ENCODE measurements around the gene RNPC3.

RNPC3 gene, protein sequence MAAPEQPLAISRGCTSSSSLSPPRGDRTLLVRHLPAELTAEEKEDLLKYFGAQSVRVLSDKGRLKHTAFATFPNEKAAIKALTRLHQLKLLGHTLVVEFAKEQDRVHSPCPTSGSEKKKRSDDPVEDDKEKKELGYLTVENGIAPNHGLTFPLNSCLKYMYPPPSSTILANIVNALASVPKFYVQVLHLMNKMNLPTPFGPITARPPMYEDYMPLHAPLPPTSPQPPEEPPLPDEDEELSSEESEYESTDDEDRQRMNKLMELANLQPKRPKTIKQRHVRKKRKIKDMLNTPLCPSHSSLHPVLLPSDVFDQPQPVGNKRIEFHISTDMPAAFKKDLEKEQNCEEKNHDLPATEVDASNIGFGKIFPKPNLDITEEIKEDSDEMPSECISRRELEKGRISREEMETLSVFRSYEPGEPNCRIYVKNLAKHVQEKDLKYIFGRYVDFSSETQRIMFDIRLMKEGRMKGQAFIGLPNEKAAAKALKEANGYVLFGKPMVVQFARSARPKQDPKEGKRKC

DNA sequence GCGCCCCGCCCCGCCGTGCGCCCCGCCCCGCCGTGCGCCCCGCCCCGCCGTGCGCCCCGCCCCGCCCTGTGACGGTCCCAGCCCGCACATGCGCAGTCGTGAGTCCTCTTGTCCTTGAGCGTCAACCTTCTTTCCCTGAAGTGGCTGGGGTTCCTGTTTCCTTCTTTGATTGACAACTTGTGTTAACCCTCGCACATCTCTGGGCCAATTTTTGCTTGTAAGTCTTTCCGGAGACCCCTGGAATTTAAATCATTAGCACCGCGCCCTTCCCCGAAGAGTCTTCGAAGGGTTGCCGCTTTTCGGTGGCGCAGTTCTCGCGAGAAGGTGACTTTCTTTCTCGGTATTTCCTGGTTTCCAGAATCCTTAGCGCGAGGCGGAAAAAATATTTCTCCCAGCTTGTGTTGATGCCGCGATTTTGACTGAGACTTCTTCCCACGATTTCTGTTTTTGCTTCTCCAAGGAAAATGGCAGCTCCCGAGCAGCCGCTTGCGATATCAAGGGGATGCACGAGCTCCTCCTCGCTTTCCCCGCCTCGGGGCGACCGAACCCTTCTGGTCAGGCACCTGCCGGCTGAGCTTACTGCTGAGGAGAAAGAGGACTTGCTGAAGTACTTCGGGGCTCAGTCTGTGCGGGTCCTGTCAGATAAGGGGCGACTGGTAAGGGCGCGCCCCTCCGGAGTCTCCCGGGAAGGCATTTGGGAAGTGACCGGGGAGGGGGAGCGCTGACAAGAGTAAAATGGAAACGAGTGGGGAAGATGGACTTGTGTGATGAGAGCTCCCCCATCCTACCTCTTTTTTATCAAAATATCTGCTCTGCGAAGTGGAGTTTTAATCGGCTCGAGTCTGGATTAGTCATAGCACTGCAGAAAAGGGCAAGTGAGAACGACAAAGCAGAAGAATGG lies at the start of gene RNPC3:
RNPC3 (plus strand) TSS at position 93 of the 901 bp plus-strand sequence; CDS start at position 465, 372 bp downstream.
- DNase-seq (ENCODE audit: low read depth in 2 of 2): peak; percentile 75 to 83

DNA sequence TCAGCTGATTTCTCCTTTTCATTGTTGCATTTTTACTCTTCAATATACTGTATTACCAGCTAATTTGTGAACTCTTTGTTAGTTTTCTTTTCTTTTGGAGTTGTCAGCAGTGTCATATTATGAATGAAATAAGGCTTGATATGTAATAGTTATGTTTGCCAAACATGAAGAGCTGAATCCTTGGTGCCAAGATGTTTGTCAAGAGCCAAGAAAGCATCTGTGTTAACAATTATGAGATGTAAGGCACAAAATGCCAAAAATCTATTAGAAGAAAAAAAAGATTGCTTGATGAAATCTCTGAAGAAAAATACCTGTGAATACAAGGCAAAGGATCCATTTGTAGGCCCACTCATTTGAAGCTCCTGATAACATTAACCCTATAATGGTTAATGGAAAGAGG lies 48.4 kb upstream of the RNPC3 start:
- no peak for DNase-seq (ENCODE audit: low read depth in 2 of 2)

DNA sequence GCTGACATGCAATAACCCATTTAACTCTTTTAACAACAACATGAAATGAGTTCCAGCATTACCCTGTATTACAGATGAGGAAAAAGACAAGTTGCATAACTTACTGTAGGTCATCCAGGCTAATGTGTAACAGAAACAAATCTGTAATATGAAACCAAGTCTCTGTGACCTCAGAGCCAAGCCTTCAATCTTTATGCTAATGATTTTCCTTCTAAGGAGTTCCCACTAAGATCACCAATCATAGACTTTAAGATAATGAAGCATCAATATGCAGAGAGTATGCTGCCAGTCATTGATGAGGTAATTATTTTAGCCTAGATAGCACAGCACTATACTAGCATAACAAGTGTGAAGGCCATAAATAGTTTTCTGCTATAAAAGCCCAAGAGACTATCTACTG lies 35.6 kb upstream of the RNPC3 start:
- DNase-seq (ENCODE audit: low read depth in 2 of 2): no peak

DNA sequence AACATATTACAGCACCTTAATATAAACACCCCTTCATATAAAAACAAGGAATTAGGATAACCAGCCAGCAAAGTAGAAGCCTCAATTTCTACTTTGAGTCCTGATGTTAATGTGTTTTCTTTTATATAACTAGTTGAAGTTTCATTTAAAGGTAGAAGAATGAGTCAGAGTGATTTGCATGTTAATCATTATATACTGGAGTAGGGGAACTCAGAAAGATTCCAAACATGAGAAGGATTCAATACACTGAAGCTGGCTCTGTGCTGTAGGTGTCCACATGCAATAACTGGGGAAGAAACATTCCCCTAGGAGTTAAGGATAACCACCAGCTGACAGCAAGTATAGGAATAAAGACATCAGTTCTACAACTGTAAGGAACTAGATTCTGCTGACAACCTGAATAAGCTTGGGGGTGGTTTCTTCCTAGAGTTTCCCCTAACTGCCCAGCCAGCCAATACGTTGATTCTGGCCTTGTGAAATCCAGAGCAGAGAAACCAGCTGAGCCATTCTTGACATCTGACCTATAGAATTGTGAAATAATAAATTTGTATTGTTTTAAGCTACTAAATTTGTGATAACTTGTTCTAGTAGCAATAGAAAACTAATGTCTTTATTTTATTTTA lies 33.4 kb upstream of the RNPC3 start:
- DNase-seq (ENCODE audit: low read depth in 2 of 2): no peak

DNA sequence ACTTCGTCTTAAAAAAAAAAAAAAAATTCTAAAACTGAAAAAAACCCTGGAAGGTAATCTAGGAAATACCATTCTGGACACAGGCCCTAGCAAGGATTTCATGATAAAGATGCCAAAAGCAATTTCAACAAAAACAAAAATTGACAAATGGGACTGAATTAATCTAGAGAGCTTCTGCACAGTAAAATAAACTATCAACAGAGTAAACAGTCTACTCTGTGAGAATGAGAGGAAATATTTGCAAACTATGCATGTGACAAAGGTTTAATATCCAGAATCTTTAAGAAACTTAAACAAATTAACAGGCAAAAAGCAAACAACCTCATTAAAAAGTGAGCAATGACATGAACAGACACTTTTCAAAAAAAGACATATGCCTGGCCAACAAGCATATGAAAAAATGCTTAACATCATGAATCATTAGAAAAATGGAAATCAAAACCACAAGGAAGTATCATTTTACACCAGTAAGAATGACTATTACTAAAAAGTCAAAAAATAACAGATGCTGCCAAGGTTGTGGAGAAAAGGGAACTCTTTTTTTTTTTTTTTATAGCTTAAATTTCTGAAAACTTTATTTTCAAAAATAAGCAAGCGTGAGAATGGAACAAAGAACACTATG lies 29.4 kb upstream of the RNPC3 start:
- DNase-seq (ENCODE audit: low read depth in 2 of 2): no peak

DNA sequence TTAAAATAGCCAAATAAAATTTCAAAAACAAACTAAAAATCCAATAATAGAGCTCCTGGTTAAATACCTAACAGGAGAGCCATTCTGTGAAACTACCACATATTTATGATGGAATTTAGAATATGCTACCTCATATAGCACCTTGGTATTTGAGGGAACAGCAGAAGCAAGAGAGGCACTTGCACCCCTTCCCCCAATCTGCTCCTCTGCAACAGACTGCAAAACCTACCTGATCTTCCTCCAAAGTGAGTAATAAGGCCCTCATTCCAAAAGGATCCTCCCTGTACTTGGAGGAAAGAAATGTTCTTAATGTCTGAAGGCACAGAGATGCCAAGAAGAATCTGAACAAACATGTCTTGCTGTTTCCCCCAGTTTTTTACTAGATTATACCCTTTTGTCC lies 28.1 kb upstream of the RNPC3 start:
- DNase-seq (ENCODE audit: low read depth in 2 of 2): no peak

DNA sequence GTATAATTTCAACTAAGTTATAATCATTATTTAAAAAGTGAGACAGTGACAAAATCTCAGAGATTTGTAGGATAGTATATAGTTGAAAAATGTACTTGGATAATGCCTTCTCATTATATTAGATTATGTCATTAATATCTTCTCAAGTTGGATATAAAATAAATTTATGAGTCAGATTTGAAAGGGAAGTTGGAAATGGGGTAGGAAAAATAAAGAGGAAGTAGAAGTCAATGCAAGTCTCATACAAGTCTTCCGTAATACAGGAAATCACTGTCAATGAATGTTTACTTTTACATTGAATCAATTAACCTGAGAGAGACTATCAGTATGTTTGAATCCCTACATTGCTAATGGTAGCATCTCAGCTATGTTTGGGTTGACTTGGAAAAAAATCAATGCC lies 16.2 kb upstream of the RNPC3 start:
- DNase-seq (ENCODE audit: low read depth in 2 of 2): no peak

DNA sequence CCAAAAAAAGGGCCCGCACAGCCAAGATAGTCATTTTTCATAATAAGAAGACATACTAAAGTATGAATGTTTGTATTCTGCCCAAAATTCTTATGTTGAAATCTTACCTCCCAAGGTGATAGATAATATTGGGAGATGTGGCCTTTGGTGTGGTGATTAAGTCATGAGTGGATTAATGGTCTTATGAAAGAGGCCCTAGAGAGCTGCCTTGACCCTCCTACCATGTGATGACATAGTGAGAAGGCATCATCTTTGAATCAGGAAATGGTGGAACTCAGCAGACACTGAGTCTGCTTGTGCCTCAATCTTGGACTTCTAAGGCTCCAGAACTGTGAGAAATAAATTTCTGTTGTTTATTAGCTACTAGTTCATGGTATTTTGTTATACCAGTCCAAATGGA lies 11.8 kb upstream of the RNPC3 start:
- no peak for DNase-seq (ENCODE audit: low read depth in 2 of 2)

DNA sequence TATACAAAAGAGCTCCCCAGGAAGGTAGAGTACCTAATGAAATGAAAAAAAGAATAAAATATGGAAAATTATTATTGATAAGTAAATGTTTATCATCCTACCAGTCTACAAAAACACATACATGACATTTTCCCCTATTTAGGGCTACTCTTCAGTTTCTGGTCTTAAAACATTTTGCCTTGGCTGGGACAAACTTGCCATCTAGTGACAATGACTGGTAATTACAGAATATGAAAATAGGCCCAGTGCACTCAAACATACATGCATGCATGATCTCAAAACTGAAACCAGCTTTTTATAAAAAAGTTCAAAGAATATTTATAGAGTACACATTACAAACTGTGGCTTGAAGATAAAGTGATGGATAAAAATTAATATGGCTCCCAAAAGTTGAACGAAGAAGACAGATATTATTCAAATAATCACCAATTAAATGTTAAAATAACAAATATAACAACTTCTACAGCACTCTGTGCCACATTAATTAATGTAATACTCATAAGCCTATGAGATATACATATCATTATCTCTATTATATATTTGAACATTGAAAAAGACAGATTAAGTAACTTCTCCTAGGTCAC lies 10.5 kb upstream of the RNPC3 start:
- DNase-seq (ENCODE audit: low read depth in 2 of 2): no peak

DNA sequence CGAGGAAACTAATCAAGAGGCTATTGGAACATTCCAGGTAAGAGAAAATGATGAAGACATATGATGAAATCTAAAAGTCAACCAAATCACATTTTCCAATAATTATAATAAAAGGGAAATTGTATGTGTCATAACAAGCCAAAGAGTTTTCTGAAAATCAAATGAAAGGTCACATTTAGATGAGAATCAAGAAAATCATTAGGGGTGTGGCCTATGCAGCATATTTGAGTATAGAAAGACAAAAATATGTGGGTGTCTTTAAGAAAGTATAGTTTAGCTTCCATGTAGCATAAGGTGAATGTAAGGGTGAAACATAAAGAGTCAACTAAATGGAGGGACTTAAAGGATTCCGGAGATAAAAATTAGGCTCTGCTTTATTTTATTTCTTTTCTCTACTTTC lies 9.2 kb upstream of the RNPC3 start:
- DNase-seq (ENCODE audit: low read depth in 2 of 2): no peak

DNA sequence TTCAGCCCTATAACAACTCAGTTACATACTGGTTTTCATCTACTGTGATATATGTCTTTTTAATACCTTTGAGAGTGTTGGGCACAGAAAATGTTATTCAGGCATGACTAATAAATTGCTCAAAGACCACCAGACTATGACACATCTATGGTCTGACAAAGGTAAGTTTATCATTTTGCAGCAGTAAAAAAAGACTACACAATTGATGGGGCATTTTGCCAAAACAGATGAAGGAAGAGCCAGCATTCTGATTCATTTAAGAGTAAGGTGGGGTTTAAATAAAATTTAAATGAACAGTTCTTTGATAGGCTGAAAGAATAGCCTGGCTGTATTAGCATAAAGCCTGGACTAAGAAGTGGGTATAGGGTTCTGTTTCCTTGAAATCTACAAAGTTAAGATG lies 8.8 kb upstream of the RNPC3 start:
- no peak for DNase-seq (ENCODE audit: low read depth in 2 of 2)

DNA sequence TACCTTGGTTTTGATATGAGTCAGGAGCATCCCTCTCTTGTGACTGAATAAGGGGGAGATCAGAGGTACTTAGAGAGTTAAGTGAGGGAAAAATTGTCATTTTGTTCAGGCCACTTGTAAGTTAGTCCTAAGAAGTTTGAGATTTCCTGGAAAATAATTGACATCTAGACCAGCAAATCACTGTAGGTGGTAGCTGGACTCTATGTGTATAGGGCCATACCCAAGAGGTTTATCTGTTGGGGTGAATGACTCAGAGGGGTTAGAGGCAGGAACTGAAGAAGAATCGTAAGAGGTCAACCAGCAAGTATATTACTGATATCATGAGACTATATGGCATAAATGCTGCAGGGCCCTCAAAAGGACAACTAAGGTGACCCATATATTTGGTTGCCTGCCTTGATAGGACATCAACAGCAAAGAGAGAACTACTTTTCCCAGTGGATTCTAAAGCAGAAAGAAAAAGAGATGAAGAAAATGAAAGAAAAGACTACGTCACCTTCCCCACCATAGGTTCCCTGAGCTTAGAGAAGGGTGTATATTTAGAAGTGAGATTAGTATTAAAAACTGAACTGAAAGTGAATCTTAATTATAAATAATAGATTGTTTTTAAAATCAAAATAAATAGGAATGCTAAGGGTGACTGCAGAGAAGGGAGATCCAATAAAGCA lies 8.0 kb upstream of the RNPC3 start:
- DNase-seq (ENCODE audit: low read depth in 2 of 2): no peak

DNA sequence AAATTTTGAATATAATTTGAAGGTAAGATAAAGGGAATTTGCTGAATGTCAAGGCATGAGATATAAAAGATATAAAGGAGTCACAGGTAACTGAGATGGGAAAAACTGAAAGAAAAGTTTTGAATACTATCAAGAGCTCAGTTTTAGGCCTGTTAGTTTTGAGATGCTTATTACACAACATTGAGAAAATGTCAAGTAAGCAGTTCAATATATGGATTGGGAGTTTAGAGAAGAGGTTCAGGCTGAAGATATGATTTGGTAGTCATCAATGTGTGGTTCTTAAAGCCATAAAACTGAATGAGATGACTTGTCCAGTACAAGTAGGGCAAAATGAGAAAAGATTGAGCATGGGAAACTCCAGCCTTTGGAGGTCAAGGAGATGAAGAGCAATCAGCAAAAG lies 4.7 kb upstream of the RNPC3 start:
- DNase-seq (ENCODE audit: low read depth in 2 of 2): no peak

DNA sequence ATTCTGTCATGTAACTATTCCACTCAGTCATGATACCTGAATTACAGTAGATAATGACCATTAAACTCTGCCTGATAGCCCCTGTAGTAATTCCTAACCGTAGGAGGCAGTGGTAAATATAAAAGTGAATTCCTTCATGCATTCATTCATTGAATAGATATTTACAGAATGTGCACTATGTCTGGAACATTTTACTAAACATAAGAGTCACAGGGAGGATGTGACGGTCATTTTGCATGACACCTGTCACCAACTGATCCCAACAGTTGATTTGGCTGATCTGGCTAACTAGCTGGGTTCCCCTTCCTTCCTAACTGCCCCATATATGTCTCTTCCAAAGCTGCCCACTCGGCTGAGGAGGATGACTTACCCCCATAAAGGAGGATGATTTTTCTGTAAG lies 2.2 kb upstream of the RNPC3 start:
- DNase-seq (ENCODE audit: low read depth in 2 of 2): no peak

DNA sequence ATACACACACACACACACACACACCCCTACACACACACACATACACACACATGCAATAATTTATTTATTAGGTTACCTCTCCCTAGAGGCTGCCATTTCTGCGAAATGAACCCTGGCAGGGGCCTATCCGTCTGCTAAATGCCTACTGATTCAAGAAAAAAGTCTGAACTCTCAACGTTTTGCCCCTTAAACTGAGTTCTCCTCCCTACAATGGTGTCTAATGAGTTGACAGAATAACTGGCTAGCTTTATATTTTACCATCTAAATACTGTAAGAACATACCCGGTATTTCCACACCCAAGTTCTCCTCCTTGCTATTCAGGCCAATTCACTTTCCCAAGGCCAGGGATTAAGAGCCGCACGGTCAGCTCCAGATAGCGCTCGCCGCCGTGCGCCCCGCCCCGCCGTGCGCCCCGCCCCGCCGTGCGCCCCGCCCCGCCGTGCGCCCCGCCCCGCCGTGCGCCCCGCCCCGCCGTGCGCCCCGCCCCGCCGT lies 339 bp upstream of the RNPC3 start:
- DNase-seq (ENCODE audit: low read depth in 2 of 2): no peak

DNA sequence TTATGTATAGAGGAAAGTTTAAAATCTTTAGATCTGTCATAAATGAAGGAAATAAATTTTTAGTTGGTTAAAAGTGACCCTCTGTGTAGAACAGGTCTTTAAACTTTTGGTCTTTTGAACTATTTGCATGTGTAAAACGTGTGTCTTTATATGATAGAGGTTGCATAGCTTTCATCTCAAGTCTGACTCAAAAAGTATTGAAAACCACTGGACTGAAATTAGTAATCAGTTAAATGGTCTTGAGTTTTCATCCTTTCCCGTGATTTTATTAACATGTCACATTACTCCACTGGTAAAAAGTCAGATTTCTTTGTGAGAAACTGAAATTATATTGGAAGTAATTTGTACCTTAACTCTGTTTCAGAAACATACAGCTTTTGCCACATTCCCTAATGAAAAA lies 1.8 kb downstream of the RNPC3 start:
- DNase-seq (ENCODE audit: low read depth in 2 of 2): no peak

DNA sequence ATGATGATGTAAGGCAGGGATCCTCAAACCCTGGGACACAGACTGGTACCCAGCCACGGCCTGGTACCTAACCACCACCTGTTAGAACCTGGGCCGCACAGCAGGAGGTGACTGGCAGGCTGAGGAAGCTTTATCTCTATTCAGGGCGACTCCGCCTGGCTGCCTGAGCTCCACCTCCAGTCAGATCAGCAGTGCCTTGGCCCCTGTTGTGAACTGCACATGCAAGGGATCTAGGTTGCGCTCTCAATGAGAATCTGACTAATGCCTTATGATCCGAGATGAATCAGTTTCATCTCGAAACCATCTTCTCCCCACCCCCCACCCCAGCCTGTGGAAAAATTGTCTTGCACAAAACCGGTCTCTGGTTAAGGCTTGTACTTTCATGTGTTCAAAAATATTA lies 4.2 kb downstream of the RNPC3 start:
- DNase-seq (ENCODE audit: low read depth in 2 of 2): peak; percentile 42 to 57

DNA sequence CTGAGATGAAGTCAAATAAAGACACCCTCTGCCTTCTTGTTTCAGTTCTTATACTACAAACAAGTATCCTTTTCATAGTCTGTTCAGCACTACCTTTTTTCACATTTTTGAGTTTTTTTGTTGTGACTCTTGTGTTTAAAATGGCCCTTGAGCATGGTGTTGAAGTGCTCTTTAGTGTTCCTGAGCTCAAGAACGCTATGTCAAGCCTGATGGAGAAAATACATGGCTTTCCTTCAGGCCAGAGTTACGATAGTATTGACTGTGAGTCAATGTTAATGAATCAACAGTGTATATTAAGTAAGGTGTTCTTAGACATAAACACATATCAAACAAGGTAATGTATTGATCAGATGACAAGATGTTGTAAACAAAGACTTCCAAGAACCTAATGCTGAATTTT lies 12.7 kb downstream of the RNPC3 start:
- no peak for DNase-seq (ENCODE audit: low read depth in 2 of 2)

DNA sequence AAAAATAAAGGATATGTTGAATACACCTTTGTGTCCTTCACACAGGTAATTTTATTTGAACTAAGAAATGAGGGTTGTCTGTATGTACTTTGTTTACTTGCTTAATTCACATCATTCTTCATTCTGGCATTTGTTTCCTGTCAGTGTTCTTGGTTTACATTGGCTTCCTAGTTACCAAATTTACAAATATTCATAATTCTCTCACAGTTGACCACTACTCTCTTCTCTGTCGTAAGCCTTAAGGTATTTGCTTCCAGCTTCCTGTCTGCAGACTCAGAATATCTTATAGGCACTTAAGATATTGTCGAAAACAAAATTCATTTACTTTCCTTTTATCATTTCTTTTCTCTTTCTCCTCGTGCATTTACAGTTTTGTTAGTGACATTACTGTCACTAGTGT lies 15.9 kb downstream of the RNPC3 start:
- no peak for DNase-seq (ENCODE audit: low read depth in 2 of 2)

DNA sequence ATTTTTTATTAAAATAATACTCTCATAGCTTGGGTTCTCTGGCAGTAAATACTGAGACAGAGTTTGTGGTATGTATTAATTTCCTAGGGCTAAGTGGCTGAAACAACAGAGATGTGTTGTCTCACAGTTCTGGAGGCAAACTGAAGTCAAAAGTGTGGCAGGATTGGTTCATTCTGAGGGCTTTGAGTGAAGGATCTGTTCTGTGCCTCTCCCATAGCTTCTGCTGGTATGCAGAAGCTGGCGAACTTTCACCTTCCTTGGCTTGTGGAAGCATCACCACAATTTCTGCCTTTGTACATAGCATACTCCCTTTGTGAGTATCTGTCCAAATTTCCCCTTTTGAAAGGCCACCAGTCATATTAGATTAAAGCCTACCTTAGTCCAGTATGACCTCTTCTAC lies 21.0 kb downstream of the RNPC3 start:
- no peak for DNase-seq (ENCODE audit: low read depth in 2 of 2)

DNA sequence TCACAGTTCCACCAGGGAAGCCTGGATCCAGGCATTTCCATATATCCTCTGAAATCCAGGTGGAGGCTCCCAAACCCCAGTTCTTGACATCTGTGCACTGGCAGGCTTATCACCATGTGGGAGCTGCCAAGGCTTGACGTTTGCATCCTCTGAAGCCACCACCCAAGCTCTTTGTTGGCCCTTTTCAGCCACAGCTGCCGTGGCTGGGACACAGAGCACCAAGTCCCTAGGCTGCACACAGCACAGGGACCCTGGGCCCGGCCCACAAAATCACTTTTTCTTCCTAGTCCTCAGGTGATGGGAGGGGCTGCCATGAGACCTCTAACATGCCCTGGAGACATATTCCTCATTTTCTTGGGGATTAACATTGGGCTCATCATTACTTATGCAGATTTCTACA lies 22.3 kb downstream of the RNPC3 start:
- no peak for DNase-seq (ENCODE audit: low read depth in 2 of 2)

Data from stimulated activated CD4-positive, alpha-beta T cell treated with anti-CD3 and anti-CD28 coated beads, Interleukin-4, amount 100 ng/mL, for 48 hours (primary cell).